ENCODE data around the gene UNKL. TPM values are rescaled to one million over a fixed set of nuclear protein-coding genes. Genes with fewer than 3 reads are reported as not detected.

Gene UNKL
- total and polyA plus RNA-seq, 4 donors = 13.2 to 32.5 (median 19.1) TPM

GRCh38 chr16:1394367-1394951, 20.0 kb downstream of the UNKL start:
- Histone ChIP-seq H3K4me1 (ENCODE audit: control insufficient read depth, insufficient read depth, low read length) (no peaks in the 10 kb centered on the region), H3K27me3 (ENCODE audit: control insufficient read depth, insufficient read depth, low read length) (no peaks in the 10 kb centered on the region), H3K27ac (ENCODE audit: low read depth, low read length) (no peak overlapping the region), H3K4me3 (ENCODE audit: low read depth, low read length) (no peak overlapping the region), H3K36me3 (ENCODE audit: control insufficient read depth, insufficient read depth, low read length) (peaks cover 90% of the 10 kb centered on the region), H3K9me3 (ENCODE audit: control insufficient read depth, insufficient read depth, low read length) (no peaks in the 10 kb centered on the region)
- WGBS (ENCODE audit: insufficient coverage) = 93% methylated on average over 14 of the region's 19 CpGs
- no peak for DNase-seq (ENCODE audit: low read depth in 4 of 6, low spot score in 6 of 6)

- peaks cover 88% of the 10 kb centered on the region for H3K36me3 ChIP-seq (ENCODE audit: control insufficient read depth, insufficient read depth, low read length)
- H3K4me3 ChIP-seq (ENCODE audit: low read depth, low read length) = no peak overlapping the region
- WGBS (ENCODE audit: insufficient coverage) = 98% methylated on average over 21 of the region's 21 CpGs
These were observed 20.8 kb downstream of the UNKL start for GRCh38 chr16:1393613-1394176.

GRCh38 chr16:1392826-1393225, 21.7 kb downstream of the UNKL start:
- Histone ChIP-seq H3K4me3 (ENCODE audit: low read depth, low read length) (no peak overlapping the region), H3K4me1 (ENCODE audit: control insufficient read depth, insufficient read depth, low read length) (no peaks in the 10 kb centered on the region), H3K9me3 (ENCODE audit: control insufficient read depth, insufficient read depth, low read length) (no peaks in the 10 kb centered on the region), H3K27ac (ENCODE audit: low read depth, low read length) (no peak overlapping the region), H3K27me3 (ENCODE audit: control insufficient read depth, insufficient read depth, low read length) (no peaks in the 10 kb centered on the region), H3K36me3 (ENCODE audit: control insufficient read depth, insufficient read depth, low read length) (peaks cover 88% of the 10 kb centered on the region)
- DNase-seq (ENCODE audit: low read depth in 4 of 6, low spot score in 6 of 6) = no peak
- 92% methylated on average over 16 of the region's 17 CpGs for WGBS (ENCODE audit: insufficient coverage)

More at GRCh38 chr16:1393613-1394176, 20.8 kb downstream of the UNKL start:
- H3K27me3 ChIP-seq (ENCODE audit: control insufficient read depth, insufficient read depth, low read length) = no peaks in the 10 kb centered on the region
- no peaks in the 10 kb centered on the region for H3K4me1 ChIP-seq (ENCODE audit: control insufficient read depth, insufficient read depth, low read length)
- no peak for DNase-seq (ENCODE audit: low read depth in 4 of 6, low spot score in 6 of 6)
- H3K27ac ChIP-seq (ENCODE audit: low read depth, low read length) = no peak overlapping the region
- no peaks in the 10 kb centered on the region for H3K9me3 ChIP-seq (ENCODE audit: control insufficient read depth, insufficient read depth, low read length)

- DNase-seq (ENCODE audit: low read depth in 4 of 6, low spot score in 6 of 6) = no peak
- Histone ChIP-seq H3K4me3 (ENCODE audit: low read depth, low read length) (no peak overlapping the region), H3K36me3 (ENCODE audit: control insufficient read depth, insufficient read depth, low read length) (peaks cover 85% of the 10 kb centered on the region), H3K27me3 (ENCODE audit: control insufficient read depth, insufficient read depth, low read length) (no peaks in the 10 kb centered on the region), H3K4me1 (ENCODE audit: control insufficient read depth, insufficient read depth, low read length) (no peaks in the 10 kb centered on the region), H3K9me3 (ENCODE audit: control insufficient read depth, insufficient read depth, low read length) (no peaks in the 10 kb centered on the region), H3K27ac (ENCODE audit: low read depth, low read length) (no peak overlapping the region)
- 90% methylated on average over 27 of the region's 28 CpGs for WGBS (ENCODE audit: insufficient coverage)
These were observed 24.2 kb downstream of the UNKL start for GRCh38 chr16:1390239-1390779.

GRCh38 chr16:1389762-1390161, 24.7 kb downstream of the UNKL start:
- no peak for DNase-seq (ENCODE audit: low read depth in 4 of 6, low spot score in 6 of 6)
- Histone ChIP-seq H3K9me3 (ENCODE audit: control insufficient read depth, insufficient read depth, low read length) (no peaks in the 10 kb centered on the region), H3K4me1 (ENCODE audit: control insufficient read depth, insufficient read depth, low read length) (no peaks in the 10 kb centered on the region), H3K36me3 (ENCODE audit: control insufficient read depth, insufficient read depth, low read length) (peaks cover 88% of the 10 kb centered on the region), H3K27ac (ENCODE audit: low read depth, low read length) (no peak overlapping the region), H3K4me3 (ENCODE audit: low read depth, low read length) (no peak overlapping the region), H3K27me3 (ENCODE audit: control insufficient read depth, insufficient read depth, low read length) (no peaks in the 10 kb centered on the region)
- WGBS (ENCODE audit: insufficient coverage) = 100% methylated on average over 3 of the region's 7 CpGs

- DNase-seq (ENCODE audit: low read depth in 4 of 6, low spot score in 6 of 6) = no peak
- Histone ChIP-seq H3K4me1 (ENCODE audit: control insufficient read depth, insufficient read depth, low read length) (no peaks in the 10 kb centered on the region), H3K36me3 (ENCODE audit: control insufficient read depth, insufficient read depth, low read length) (peaks cover 86% of the 10 kb centered on the region), H3K27ac (ENCODE audit: low read depth, low read length) (no peak overlapping the region), H3K9me3 (ENCODE audit: control insufficient read depth, insufficient read depth, low read length) (no peaks in the 10 kb centered on the region), H3K4me3 (ENCODE audit: low read depth, low read length) (no peak overlapping the region), H3K27me3 (ENCODE audit: control insufficient read depth, insufficient read depth, low read length) (no peaks in the 10 kb centered on the region)
- 91% methylated on average over 16 of the region's 16 CpGs for WGBS (ENCODE audit: insufficient coverage)
These were observed 27.2 kb downstream of the UNKL start for GRCh38 chr16:1387331-1387730.

GRCh38 chr16:1385232-1385631, 29.3 kb downstream of the UNKL start:
- Histone ChIP-seq H3K4me1 (ENCODE audit: control insufficient read depth, insufficient read depth, low read length) (peaks cover under 1% of the 10 kb centered on the region), H3K36me3 (ENCODE audit: control insufficient read depth, insufficient read depth, low read length) (peaks cover 82% of the 10 kb centered on the region), H3K27me3 (ENCODE audit: control insufficient read depth, insufficient read depth, low read length) (no peaks in the 10 kb centered on the region), H3K4me3 (ENCODE audit: low read depth, low read length) (no peak overlapping the region), H3K27ac (ENCODE audit: low read depth, low read length) (no peak overlapping the region), H3K9me3 (ENCODE audit: control insufficient read depth, insufficient read depth, low read length) (no peaks in the 10 kb centered on the region)
- no peak for DNase-seq (ENCODE audit: low read depth in 4 of 6, low spot score in 6 of 6)
- WGBS (ENCODE audit: insufficient coverage) = 93% methylated on average over 39 of the region's 39 CpGs

GRCh38 chr16:1383556-1383955, 30.9 kb downstream of the UNKL start:
- 96% methylated on average over 15 of the region's 18 CpGs for WGBS (ENCODE audit: insufficient coverage)
- Histone ChIP-seq H3K36me3 (ENCODE audit: control insufficient read depth, insufficient read depth, low read length) (peaks cover 72% of the 10 kb centered on the region), H3K4me3 (ENCODE audit: low read depth, low read length) (no peak overlapping the region), H3K27me3 (ENCODE audit: control insufficient read depth, insufficient read depth, low read length) (no peaks in the 10 kb centered on the region), H3K27ac (ENCODE audit: low read depth, low read length) (no peak overlapping the region), H3K9me3 (ENCODE audit: control insufficient read depth, insufficient read depth, low read length) (no peaks in the 10 kb centered on the region), H3K4me1 (ENCODE audit: control insufficient read depth, insufficient read depth, low read length) (peaks cover 13% of the 10 kb centered on the region)
- no peak for DNase-seq (ENCODE audit: low read depth in 4 of 6, low spot score in 6 of 6)

- H3K27ac ChIP-seq (ENCODE audit: low read depth, low read length) = no peak overlapping the region
- H3K9me3 ChIP-seq (ENCODE audit: control insufficient read depth, insufficient read depth, low read length) = no peaks in the 10 kb centered on the region
- no peak overlapping the region for H3K4me3 ChIP-seq (ENCODE audit: low read depth, low read length)
- DNase-seq (ENCODE audit: low read depth in 4 of 6, low spot score in 6 of 6) = no peak
- WGBS (ENCODE audit: insufficient coverage) = 94% methylated on average over 6 of the region's 9 CpGs
- no peaks in the 10 kb centered on the region for H3K27me3 ChIP-seq (ENCODE audit: control insufficient read depth, insufficient read depth, low read length)
- H3K4me1 ChIP-seq (ENCODE audit: control insufficient read depth, insufficient read depth, low read length) = peaks cover 27% of the 10 kb centered on the region
- H3K36me3 ChIP-seq (ENCODE audit: control insufficient read depth, insufficient read depth, low read length) = peaks cover 72% of the 10 kb centered on the region
These were observed 32.7 kb downstream of the UNKL start for GRCh38 chr16:1381612-1382406.

Data from spinal cord (tissue), 10 donors.